ENCODE results near the gene STK26.

The STK26 gene

DNA sequence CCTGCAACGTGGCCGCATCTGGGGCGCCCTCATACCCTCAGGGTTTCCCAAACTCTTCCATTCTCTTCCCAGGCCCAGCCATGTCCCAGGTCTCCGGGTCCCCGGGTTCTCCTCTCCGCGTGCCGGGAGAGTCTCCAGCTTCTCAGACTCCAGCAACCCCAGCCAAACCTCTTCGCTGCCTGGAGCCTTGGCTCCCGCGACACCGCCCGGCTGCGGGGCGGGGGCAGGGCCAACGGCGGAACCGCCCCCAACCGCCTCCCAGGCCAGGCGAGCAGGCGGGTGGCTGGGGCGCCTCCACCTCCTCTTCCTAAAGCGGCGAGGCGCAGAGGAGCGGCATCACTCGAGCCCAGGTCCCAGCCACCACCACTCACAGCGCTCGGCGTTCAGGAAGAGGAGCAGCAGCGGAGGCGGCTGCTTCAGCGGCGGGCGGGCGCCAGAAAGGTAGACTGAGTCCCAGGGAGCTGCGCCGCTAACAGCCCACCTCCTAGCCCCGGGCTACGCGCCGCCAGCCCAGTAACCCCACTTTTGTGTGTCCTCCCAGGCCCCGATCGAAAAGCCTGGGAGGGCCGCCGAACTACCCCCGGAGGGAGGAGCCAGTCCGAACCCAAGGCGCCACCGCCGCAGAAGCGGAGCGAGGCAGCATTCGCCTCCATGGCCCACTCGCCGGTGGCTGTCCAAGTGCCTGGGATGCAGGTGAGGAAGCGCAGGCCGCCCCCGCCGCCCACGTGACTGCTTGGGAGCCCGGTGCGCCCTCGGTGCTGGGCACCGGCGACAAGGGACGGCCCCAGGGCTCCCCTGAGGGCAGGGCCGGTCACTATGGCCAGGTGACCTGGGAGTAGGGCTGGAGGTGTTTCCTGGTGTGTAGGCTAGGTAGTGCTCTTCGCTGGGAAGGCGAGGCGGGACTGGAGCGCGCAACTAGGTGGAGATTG is at the start of gene STK26:
Gene STK26, plus strand, starts transcription at position 336 of the 929 bp plus-strand sequence. Its CDS starts 316 bp downstream, at position 652.
- Histone ChIP-seq H3K9ac (ENCODE audit: low read depth in 1 of 2, low read length in 2 of 2) (peak within 1 kb of the TSS; percentile 60 to 61), H3K27me3 (ENCODE audit: control insufficient read depth in 1 of 2, insufficient read depth in 2 of 2, low read length in 2 of 2) (no peaks in the 10 kb centered on the region), H3K36me3 (ENCODE audit: control insufficient read depth in 1 of 2, insufficient read depth in 2 of 2, low read length in 2 of 2) (no peaks in the 10 kb centered on the region), H3K4me1 (ENCODE audit: control insufficient read depth in 1 of 2, insufficient read depth in 2 of 2, low read length in 2 of 2) (peaks cover 0 to 3% of the 10 kb centered on the region in 2 donors), H3K4me3 (ENCODE audit: low read depth in 1 of 2, low read length in 2 of 2) (peak within 1 kb of the TSS; percentile 65 to 76), H3K9me3 (ENCODE audit: control insufficient read depth in 1 of 2, low read length in 2 of 2) (no peaks in the 10 kb centered on the region), H3K27ac (ENCODE audit: low read depth, low read length) (peak within 1 kb of the TSS; percentile 50)

DNA sequence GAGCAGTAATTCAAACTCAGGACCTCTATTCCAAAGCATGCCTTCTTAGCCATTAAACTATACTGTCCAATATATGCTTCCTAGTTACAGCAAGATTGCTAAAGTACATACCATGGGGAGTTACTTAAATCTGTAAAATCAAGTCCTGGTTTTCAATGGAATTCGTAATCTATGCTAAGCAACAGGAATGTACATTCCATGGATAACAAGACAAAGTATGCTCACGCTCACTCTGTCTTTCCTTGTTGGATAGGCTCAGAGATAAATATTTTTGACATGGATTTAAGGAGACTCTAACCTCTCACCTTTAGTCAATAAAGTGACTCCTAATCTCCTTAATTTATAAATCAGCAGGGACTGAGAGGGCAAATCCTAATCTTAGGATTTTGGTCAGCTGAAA is 47.3 kb upstream of the STK26 start:
- H3K36me3 ChIP-seq (ENCODE audit: control insufficient read depth in 1 of 2, insufficient read depth in 2 of 2, low read length in 2 of 2): no peaks in the 10 kb centered on the region
- H3K4me3 ChIP-seq (ENCODE audit: low read depth in 1 of 2, low read length in 2 of 2): no peak overlapping the region
- no peaks in the 10 kb centered on the region for H3K27me3 ChIP-seq (ENCODE audit: control insufficient read depth in 1 of 2, insufficient read depth in 2 of 2, low read length in 2 of 2)
- H3K27ac ChIP-seq (ENCODE audit: low read depth, low read length): no peak overlapping the region
- H3K4me1 ChIP-seq (ENCODE audit: control insufficient read depth in 1 of 2, insufficient read depth in 2 of 2, low read length in 2 of 2): no peaks in the 10 kb centered on the region
- no peak overlapping the region for H3K9ac ChIP-seq (ENCODE audit: low read depth in 1 of 2, low read length in 2 of 2)
- no peaks in the 10 kb centered on the region for H3K9me3 ChIP-seq (ENCODE audit: control insufficient read depth in 1 of 2, low read length in 2 of 2)

DNA sequence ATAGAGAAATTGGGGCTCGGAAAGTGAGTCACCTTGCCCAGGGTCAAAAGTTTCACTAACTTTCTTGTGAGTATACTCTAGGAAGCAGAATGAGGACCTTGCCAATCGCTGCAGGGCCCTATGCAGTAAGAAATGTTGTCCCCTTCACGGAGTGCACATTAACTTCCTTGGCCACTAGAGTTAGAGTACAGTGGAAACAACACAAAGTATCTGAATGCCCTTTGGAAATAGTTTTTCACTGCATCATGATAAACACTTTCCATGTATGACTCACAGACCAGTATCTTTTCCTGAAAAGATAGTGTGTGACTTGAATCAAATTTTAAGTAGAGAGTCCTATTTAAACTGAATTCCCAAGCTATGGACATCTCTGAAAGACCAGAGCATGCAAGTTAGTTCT is 45.5 kb upstream of the STK26 start:
- H3K4me3 ChIP-seq (ENCODE audit: low read depth in 1 of 2, low read length in 2 of 2): no peak overlapping the region

DNA sequence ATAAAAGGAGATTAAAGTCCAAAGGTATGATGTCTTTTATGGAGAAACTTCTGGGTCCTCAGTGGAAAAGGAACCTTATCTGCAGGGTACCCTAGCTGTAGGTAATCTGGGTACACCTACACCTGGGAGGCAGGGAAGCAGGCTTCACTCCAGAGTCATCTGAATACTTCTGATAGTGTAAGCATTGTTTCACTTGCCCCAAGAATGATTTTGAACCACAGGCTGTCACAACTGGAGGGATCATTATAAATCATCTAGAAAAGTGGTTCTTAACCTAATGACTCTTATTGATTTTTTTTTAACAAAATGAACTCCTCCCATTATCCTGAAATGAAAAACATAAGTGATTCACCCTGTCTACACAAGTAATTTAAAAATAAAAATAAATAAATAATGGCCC is 44.0 kb upstream of the STK26 start:
- Histone ChIP-seq H3K4me1 (ENCODE audit: control insufficient read depth in 1 of 2, insufficient read depth in 2 of 2, low read length in 2 of 2) (no peaks in the 10 kb centered on the region), H3K27me3 (ENCODE audit: control insufficient read depth in 1 of 2, insufficient read depth in 2 of 2, low read length in 2 of 2) (no peaks in the 10 kb centered on the region), H3K27ac (ENCODE audit: low read depth, low read length) (no peak overlapping the region), H3K9me3 (ENCODE audit: control insufficient read depth in 1 of 2, low read length in 2 of 2) (no peaks in the 10 kb centered on the region), H3K9ac (ENCODE audit: low read depth in 1 of 2, low read length in 2 of 2) (no peak overlapping the region), H3K4me3 (ENCODE audit: low read depth in 1 of 2, low read length in 2 of 2) (no peak overlapping the region), H3K36me3 (ENCODE audit: control insufficient read depth in 1 of 2, insufficient read depth in 2 of 2, low read length in 2 of 2) (no peaks in the 10 kb centered on the region)

More for the DNA sequence above, 45.5 kb upstream of the STK26 start:
- no peaks in the 10 kb centered on the region for H3K9me3 ChIP-seq (ENCODE audit: control insufficient read depth in 1 of 2, low read length in 2 of 2)
- H3K4me1 ChIP-seq (ENCODE audit: control insufficient read depth in 1 of 2, insufficient read depth in 2 of 2, low read length in 2 of 2): no peaks in the 10 kb centered on the region
- no peak overlapping the region for H3K9ac ChIP-seq (ENCODE audit: low read depth in 1 of 2, low read length in 2 of 2)
- no peaks in the 10 kb centered on the region for H3K36me3 ChIP-seq (ENCODE audit: control insufficient read depth in 1 of 2, insufficient read depth in 2 of 2, low read length in 2 of 2)
- H3K27ac ChIP-seq (ENCODE audit: low read depth, low read length): no peak overlapping the region
- no peaks in the 10 kb centered on the region for H3K27me3 ChIP-seq (ENCODE audit: control insufficient read depth in 1 of 2, insufficient read depth in 2 of 2, low read length in 2 of 2)

DNA sequence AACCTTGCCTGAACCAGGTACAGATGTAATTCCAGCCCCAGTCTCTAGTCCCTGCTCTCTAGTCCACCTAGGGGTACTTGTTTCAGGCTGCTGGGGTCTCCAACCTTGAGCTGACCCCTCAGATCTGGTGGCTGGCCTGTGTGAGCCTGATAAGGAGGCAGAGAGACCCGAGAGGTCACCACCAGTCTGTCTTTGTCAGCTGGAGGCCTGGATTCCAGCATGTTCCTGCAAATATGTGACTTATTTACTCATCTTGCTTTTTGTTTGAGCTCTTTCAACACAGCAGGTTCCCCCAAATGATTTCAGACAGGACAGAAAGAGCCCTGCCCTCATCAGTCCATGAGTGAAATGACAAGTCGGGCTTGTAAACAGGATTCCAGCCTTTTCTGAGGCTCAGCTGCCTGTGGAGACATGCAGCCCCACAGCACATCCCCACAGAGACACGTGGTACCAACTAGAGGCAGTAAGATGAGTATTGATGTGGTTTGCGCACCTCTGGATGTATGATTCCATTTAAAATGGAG is 37.5 kb upstream of the STK26 start:
- Histone ChIP-seq H3K27me3 (ENCODE audit: control insufficient read depth in 1 of 2, insufficient read depth in 2 of 2, low read length in 2 of 2) (no peaks in the 10 kb centered on the region), H3K9me3 (ENCODE audit: control insufficient read depth in 1 of 2, low read length in 2 of 2) (no peaks in the 10 kb centered on the region)

DNA sequence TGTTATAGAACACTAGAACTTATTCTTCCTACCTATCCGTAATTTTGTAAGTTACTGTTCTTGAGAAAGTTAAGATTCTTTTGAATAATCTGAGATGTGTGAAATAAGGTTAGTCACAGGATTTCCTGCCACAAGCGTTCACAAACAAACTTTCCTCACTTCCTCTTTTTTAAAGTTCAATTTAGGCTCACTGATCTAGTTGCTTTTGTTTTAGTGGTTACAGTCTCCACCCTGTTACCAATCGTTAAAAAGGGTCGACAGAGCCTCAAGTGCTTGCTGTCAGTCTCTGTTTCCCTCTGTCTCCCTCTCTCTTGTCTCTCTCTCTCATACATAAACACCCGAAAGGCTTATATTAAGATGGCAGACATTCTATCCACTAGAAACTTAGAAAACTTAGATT is 35.9 kb upstream of the STK26 start:
- Histone ChIP-seq H3K9me3 (ENCODE audit: control insufficient read depth in 1 of 2, low read length in 2 of 2) (no peaks in the 10 kb centered on the region), H3K9ac (ENCODE audit: low read depth in 1 of 2, low read length in 2 of 2) (no peak overlapping the region), H3K27me3 (ENCODE audit: control insufficient read depth in 1 of 2, insufficient read depth in 2 of 2, low read length in 2 of 2) (no peaks in the 10 kb centered on the region), H3K27ac (ENCODE audit: low read depth, low read length) (no peak overlapping the region), H3K4me1 (ENCODE audit: control insufficient read depth in 1 of 2, insufficient read depth in 2 of 2, low read length in 2 of 2) (no peaks in the 10 kb centered on the region), H3K36me3 (ENCODE audit: control insufficient read depth in 1 of 2, insufficient read depth in 2 of 2, low read length in 2 of 2) (no peaks in the 10 kb centered on the region), H3K4me3 (ENCODE audit: low read depth in 1 of 2, low read length in 2 of 2) (no peak overlapping the region)

More for the DNA sequence above, 37.5 kb upstream of the STK26 start:
- no peak overlapping the region for H3K27ac ChIP-seq (ENCODE audit: low read depth, low read length)
- no peak overlapping the region for H3K9ac ChIP-seq (ENCODE audit: low read depth in 1 of 2, low read length in 2 of 2)
- no peaks in the 10 kb centered on the region for H3K4me1 ChIP-seq (ENCODE audit: control insufficient read depth in 1 of 2, insufficient read depth in 2 of 2, low read length in 2 of 2)
- H3K36me3 ChIP-seq (ENCODE audit: control insufficient read depth in 1 of 2, insufficient read depth in 2 of 2, low read length in 2 of 2): no peaks in the 10 kb centered on the region
- H3K4me3 ChIP-seq (ENCODE audit: low read depth in 1 of 2, low read length in 2 of 2): no peak overlapping the region

DNA sequence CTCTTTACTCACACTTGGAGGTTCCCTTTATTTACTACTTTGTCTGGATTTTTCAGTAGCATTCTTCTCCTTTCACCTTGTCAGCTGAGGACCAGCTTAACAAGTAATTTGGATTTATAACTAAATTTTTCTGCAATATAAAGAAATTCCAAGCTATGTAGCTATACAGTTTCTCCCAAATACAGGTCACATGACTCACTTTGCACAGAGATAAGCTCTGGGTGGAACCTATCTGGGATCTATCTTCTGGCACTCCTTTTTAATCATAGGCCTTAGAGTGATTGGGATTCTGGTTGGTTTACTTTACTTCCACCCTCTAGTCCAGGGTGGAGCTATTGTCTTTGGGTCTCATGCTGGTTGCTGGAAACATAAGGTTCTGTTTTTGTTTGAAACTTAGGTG is 34.9 kb upstream of the STK26 start:
- Histone ChIP-seq H3K27ac (ENCODE audit: low read depth, low read length) (no peak overlapping the region), H3K36me3 (ENCODE audit: control insufficient read depth in 1 of 2, insufficient read depth in 2 of 2, low read length in 2 of 2) (no peaks in the 10 kb centered on the region), H3K4me1 (ENCODE audit: control insufficient read depth in 1 of 2, insufficient read depth in 2 of 2, low read length in 2 of 2) (no peaks in the 10 kb centered on the region), H3K9ac (ENCODE audit: low read depth in 1 of 2, low read length in 2 of 2) (no peak overlapping the region), H3K9me3 (ENCODE audit: control insufficient read depth in 1 of 2, low read length in 2 of 2) (no peaks in the 10 kb centered on the region), H3K4me3 (ENCODE audit: low read depth in 1 of 2, low read length in 2 of 2) (no peak overlapping the region), H3K27me3 (ENCODE audit: control insufficient read depth in 1 of 2, insufficient read depth in 2 of 2, low read length in 2 of 2) (no peaks in the 10 kb centered on the region)

DNA sequence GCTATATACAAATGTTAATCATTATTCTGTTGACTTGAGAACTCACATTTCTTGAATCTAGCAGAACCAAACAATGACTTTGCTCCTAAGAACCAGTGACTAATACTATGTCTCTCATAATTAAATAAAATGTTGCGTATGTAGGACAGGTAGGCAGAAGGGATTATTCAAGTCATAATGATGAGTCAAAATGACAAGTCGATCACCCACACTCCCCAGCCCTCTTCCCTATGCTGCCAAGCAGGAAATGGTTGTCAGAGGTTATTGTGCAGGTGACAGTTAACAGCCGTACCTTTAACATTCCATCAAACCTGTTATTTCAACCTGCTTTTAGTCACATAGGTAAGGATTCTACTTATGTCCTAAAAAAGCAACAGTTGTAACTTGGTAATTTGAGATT is 22.0 kb upstream of the STK26 start:
- H3K27me3 ChIP-seq (ENCODE audit: control insufficient read depth in 1 of 2, insufficient read depth in 2 of 2, low read length in 2 of 2): no peaks in the 10 kb centered on the region

DNA sequence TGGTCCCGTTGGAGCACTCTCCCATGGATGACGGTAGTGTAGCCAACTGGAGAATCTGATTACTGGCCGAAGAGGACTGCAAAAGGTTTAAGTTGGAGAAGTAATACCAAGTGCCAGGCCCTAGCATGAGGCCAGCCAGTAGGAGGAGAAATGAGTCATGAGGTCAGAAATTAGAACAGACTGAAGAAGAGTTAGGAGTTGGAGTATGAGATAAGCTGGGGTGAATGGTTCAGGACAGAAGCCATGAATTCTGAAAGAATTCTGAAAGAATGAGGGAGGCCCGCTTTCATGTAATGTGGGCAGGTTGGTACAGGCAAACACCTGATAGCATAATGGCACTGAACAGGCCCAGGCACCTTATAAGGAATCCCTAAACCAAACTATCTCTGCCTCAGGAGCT is 18.4 kb upstream of the STK26 start:
- H3K4me1 ChIP-seq (ENCODE audit: control insufficient read depth in 1 of 2, insufficient read depth in 2 of 2, low read length in 2 of 2): no peaks in the 10 kb centered on the region
- H3K36me3 ChIP-seq (ENCODE audit: control insufficient read depth in 1 of 2, insufficient read depth in 2 of 2, low read length in 2 of 2): no peaks in the 10 kb centered on the region
- H3K9ac ChIP-seq (ENCODE audit: low read depth in 1 of 2, low read length in 2 of 2): no peak overlapping the region
- no peak overlapping the region for H3K4me3 ChIP-seq (ENCODE audit: low read depth in 1 of 2, low read length in 2 of 2)
- H3K27me3 ChIP-seq (ENCODE audit: control insufficient read depth in 1 of 2, insufficient read depth in 2 of 2, low read length in 2 of 2): no peaks in the 10 kb centered on the region
- H3K27ac ChIP-seq (ENCODE audit: low read depth, low read length): no peak overlapping the region
- no peaks in the 10 kb centered on the region for H3K9me3 ChIP-seq (ENCODE audit: control insufficient read depth in 1 of 2, low read length in 2 of 2)

More for the DNA sequence above, 22.0 kb upstream of the STK26 start:
- no peaks in the 10 kb centered on the region for H3K9me3 ChIP-seq (ENCODE audit: control insufficient read depth in 1 of 2, low read length in 2 of 2)
- H3K4me1 ChIP-seq (ENCODE audit: control insufficient read depth in 1 of 2, insufficient read depth in 2 of 2, low read length in 2 of 2): no peaks in the 10 kb centered on the region
- no peaks in the 10 kb centered on the region for H3K36me3 ChIP-seq (ENCODE audit: control insufficient read depth in 1 of 2, insufficient read depth in 2 of 2, low read length in 2 of 2)
- H3K9ac ChIP-seq (ENCODE audit: low read depth in 1 of 2, low read length in 2 of 2): no peak overlapping the region
- H3K4me3 ChIP-seq (ENCODE audit: low read depth in 1 of 2, low read length in 2 of 2): no peak overlapping the region
- no peak overlapping the region for H3K27ac ChIP-seq (ENCODE audit: low read depth, low read length)

DNA sequence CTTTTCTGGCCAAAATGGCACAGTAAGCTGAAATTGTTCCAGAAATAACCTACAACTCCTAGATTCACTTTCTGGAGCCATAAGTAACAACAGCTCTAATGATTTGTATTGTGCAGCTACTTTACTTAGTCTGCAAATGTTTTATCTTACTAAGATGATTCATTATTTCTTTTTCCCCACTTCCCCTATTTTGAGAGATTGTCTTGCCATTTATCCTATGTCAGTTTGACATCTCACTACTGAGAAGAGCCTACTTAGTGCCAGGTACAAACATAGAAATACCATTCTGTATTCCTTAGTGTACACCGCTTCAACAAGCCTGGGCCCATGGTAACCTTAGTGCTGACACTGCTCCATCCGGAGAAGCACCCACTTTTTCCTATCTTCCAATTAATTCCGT is 13.8 kb upstream of the STK26 start:
- H3K9ac ChIP-seq (ENCODE audit: low read depth in 1 of 2, low read length in 2 of 2): no peak overlapping the region
- no peaks in the 10 kb centered on the region for H3K36me3 ChIP-seq (ENCODE audit: control insufficient read depth in 1 of 2, insufficient read depth in 2 of 2, low read length in 2 of 2)
- H3K9me3 ChIP-seq (ENCODE audit: control insufficient read depth in 1 of 2, low read length in 2 of 2): no peaks in the 10 kb centered on the region
- H3K4me3 ChIP-seq (ENCODE audit: low read depth in 1 of 2, low read length in 2 of 2): no peak overlapping the region
- H3K27me3 ChIP-seq (ENCODE audit: control insufficient read depth in 1 of 2, insufficient read depth in 2 of 2, low read length in 2 of 2): no peaks in the 10 kb centered on the region
- H3K27ac ChIP-seq (ENCODE audit: low read depth, low read length): no peak overlapping the region
- H3K4me1 ChIP-seq (ENCODE audit: control insufficient read depth in 1 of 2, insufficient read depth in 2 of 2, low read length in 2 of 2): no peaks in the 10 kb centered on the region
